Endometrial microvascular endothelial cells (primary cell): ENCODE results near the gene REG3G. TPM values are rescaled to one million over a fixed set of nuclear protein-coding genes. Genes with fewer than 3 reads are reported as not detected.

ENCODE experiments used
- in situ Hi-C: cut with HindIII; loops from 2 replicates; pipeline ENCODE4 v1.10.0; 2017; ENCODE audit warnings: low sequenced_read_pairs, low pct_unique_long_range_greater_than_20kb; ENCODE audit errors: inconsistent ontology term
- total RNA-seq: library from RNA; depleted of rRNA; stranded (reverse); fragments of >200 nt; gene quantifications from one replicate; pipeline ENCODE4 v1.2.3, GENCODE V29; 2015; ENCODE audit errors: inconsistent ontology term

The REG3G gene
- total RNA-seq, result not detected

GRCh38 chr2:79025421-79025820 lies at the start of gene REG3G:
Gene REG3G, plus strand, starts transcription at chr2:79025702. Its CDS starts 392 bp downstream, at chr2:79026094.
- in situ Hi-C loops, result no loop called here

- in situ Hi-C loops, result no loop called here
These were observed 47.8 kb upstream of the REG3G start for GRCh38 chr2:78977661-78978145.

DNA sequence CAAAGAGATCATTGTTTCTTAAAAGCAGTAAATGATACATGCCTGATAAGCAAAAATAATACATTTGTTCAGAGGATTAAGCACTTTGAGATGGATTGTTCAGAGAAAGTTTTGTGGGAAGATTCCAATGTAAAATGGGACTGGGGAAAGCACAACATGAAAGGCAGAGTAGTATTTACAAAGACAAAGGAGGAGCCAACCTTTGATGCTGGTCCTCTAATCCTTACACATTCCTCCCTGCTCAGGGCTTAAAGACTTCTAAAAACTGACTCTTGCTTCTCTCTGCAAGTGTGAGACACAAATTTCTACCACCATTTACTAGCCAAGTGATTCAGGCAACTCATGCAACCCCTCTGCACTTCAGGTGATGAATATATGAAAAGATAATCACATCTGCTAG lies 47.2 kb upstream of the REG3G start:
- in situ Hi-C loops, result no loop called here

DNA sequence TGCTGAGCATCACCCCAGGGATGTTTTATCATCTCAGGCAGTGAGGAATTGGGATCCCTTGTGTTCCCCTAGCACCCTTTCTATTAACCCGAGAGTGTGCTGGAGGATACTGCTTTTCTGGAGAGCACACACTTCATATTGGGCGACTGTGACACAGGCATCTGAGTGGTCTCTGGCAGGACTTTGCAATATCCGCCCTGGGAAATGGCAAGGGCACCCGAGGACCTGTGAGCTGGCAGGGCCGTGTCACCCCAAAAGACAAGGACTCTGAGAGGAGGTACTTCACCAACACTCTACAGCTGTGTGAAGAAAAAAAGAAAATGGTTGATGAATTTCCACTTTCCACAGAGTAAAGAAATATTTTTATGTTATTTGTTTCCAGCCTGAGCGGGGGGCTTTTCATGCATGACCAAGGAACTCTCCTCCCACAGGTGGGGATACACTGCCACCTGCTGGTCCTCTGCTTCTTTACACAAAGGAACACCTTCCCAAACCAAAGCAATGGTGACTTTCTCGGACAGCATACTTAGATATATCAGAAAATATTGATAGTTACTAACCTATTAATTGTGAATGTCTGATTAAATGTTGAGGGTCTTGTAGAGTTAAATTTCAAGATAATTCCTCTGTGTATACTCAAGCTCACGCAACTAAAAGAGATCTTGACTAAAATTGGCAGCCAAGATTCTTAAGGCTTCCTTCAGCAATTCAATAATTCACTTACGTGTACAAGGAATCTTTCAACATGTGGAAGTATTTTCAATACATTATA lies 45.9 kb upstream of the REG3G start:
- in situ Hi-C loops, result no loop called here

- in situ Hi-C loops, result no loop called here
These were observed 45.4 kb upstream of the REG3G start for GRCh38 chr2:78980152-78980465.

DNA sequence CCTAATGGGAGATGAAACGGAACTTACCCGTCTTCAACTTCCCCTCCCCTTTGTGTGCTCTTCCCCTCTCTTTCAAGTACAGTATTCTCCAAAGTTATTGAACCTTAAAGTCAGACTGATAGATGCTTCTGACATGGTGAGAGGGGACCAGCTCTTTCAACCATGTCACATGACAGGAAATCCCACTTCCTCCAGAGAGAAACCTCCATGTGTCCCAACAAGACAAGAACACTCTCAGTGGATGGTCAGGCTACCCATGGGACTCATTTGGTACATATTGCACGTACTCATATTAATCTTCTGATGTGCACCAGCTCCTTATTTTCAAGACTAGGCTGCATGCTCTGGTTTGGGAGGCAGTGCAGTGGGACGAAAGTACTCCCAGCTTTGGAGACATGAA lies 44.6 kb upstream of the REG3G start:
- in situ Hi-C loops, result no loop called here

GRCh38 chr2:78982638-78983330 lies 42.7 kb upstream of the REG3G start:
- in situ Hi-C loops, result no loop called here

DNA sequence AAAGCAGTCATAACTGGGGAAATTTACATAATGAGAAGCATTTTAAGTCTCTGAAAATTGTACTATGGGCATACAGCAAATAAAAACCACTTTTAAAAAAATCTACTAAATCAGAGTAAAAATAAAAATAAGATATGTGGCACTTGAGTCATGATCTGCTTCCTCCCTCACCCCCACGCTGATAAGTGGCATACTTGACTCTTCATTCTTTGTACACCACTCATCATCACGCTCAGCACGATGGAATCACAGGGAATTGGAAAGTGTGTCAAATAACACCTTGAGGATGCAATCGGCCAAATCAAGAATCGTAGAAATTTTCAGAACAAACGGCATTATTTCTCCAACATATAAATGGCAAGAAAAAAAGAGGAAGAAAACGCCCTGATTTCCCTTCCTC lies 41.1 kb upstream of the REG3G start:
- in situ Hi-C loops, result no loop called here

- in situ Hi-C loops, result no loop called here
These were observed 39.9 kb upstream of the REG3G start for GRCh38 chr2:78985558-78985957.

GRCh38 chr2:78989051-78989450 lies 36.5 kb upstream of the REG3G start:
- in situ Hi-C loops, result no loop called here

DNA sequence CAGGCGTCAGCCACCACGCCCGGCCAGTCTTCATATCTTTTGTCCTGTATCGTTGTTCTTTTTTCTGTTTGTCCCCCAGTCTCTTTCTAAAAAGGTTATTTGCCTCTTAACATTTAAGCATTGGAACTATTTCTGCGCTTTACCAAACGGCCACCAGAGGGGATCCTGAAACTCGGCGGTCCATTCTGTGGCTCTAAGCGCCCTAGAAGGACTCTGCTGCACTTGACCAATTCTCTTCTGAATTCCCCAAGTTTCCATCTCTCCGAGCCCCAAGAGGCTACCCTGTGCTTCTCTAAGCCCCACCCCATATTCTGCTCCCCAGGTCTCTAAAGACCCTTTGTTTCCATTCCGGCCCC lies 33.1 kb upstream of the REG3G start:
- in situ Hi-C loops, result no loop called here

GRCh38 chr2:78992807-78993517 lies 32.5 kb upstream of the REG3G start:
- in situ Hi-C loops, result no loop called here

DNA sequence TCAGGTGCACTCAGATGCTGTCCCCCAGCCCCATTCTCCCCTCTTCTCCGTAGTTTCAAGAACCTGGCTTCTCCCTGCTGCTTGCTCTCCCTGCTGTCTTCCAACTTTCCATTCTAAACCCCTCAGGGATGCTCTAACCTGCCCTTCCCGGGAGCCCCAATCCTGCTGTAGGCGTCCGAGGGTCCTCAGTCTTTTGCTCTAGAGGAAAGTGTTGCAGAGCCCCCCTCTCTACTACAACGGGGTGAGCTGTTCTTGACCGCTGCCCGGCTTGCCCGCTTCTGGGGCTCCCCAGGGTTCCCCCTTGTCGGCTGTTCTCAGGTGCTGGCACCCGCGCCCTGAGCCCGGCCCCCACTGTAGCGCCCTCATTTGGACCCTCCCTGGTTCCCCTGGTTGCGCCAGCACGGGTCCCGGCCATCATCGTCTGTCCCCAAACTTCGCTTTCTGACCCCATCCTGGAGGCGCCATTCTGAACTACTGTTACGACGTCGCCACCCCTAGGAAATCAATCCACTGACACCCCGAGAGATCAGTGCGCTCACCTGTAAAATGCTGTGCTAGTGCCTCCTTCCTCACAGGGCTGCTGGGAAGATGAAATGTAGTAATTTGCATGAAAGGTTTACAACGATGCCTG lies 31.9 kb upstream of the REG3G start:
- in situ Hi-C loops, result no loop called here

GRCh38 chr2:78994789-78995188 lies 30.7 kb upstream of the REG3G start:
- in situ Hi-C loops, result no loop called here

DNA sequence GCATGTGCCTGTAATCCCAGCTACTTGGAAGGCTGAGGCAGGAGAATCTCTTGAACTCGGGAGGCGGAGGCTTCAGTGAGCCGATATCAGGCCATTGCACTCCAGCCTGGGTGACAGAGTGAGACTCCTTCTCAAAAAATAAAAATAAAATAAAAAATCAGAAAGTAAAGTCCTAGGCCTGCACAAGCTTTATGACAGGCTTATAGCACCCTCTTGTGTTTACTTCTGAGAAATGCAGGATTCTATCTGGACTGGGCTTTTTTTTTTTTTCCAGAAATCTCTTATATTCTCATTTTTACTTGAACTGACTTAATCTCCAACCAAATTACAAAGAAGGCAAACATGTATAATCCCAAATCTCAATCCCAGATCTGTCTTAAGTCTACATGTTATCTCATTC lies 26.1 kb upstream of the REG3G start:
- in situ Hi-C loops, result no loop called here

GRCh38 chr2:79000008-79000576 lies 25.4 kb upstream of the REG3G start:
- in situ Hi-C loops, result no loop called here

DNA sequence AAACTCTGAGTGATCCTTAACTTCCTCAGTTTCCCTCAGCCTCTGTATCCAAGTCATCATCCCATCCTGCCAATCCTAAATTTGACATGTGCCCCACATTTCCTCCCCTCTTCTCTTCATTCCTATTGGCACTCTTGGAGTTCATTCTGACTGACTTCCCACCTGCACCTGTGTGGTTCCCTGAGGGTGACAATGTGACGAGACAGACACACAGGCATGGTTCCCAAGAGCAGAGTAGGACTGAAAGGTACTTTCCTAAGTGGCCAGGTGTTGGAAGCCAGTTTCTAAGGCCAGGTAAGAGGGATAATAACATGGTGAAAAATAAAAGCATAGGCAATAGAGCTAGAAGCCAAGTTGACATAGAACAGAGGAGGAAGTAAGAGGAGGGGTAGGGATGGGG lies 24.2 kb upstream of the REG3G start:
- in situ Hi-C loops, result no loop called here

GRCh38 chr2:79004680-79005079 lies 20.8 kb upstream of the REG3G start:
- in situ Hi-C loops, result no loop called here

GRCh38 chr2:79005216-79005615 lies 20.3 kb upstream of the REG3G start:
- in situ Hi-C loops, result no loop called here
